ENCODE results near the gene EEF1G. TPM values are rescaled to one million over a fixed set of nuclear protein-coding genes. Genes with fewer than 3 reads are reported as not detected.
A peak's percentile ranks its signal among the peaks of the same experiment; 100 is the strongest.

EEF1G gene
- total and polyA plus RNA-seq, 2 of the 13 experiments (the other 11 are each of a cell fraction or from before 2014, with no cell fraction given): 1,787 to 2,144 TPM

- no peak; the same call in 2 of the 3 replicates for TF ChIP-seq MXI1 (IDR thresholded peaks at IDR 0.05; ENCODE audit: borderline replicate concordance, low read depth, low read length)
- TF ChIP-seq TEF (CRISPR knock-in tag; IDR thresholded peaks at IDR 0.05): no peak
- TF ChIP-seq ELF4 (CRISPR knock-in tag; IDR thresholded peaks at IDR 0.05; ENCODE audit: borderline replicate concordance): no peak
- TF ChIP-seq, protein P1, sequence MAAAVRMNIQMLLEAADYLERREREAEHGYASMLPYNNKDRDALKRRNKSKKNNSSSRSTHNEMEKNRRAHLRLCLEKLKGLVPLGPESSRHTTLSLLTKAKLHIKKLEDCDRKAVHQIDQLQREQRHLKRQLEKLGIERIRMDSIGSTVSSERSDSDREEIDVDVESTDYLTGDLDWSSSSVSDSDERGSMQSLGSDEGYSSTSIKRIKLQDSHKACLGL (CRISPR knock-in tag; IDR thresholded peaks at IDR 0.05): no peak
- TF ChIP-seq NFE2L2 (IDR thresholded peaks at IDR 0.05; ENCODE audit: low read length): no peak
- TF ChIP-seq MTF1 (CRISPR knock-in tag; IDR thresholded peaks at IDR 0.05): no peak
- peak; percentile 29; the same call in 1 of the 2 replicates for TF ChIP-seq SOX13 (IDR thresholded peaks at IDR 0.05)
- TF ChIP-seq SOX13 (CRISPR knock-in tag; conservative IDR thresholded peaks at IDR 0.05 in 1 of 2, IDR thresholded peaks at IDR 0.05 in 1 of 2): peak in 1 of 2 experiments; percentile 82; a peak in 2 of 4 replicates
- TF ChIP-seq XRCC5 (optimal IDR thresholded peaks at IDR 0.05; ENCODE audit: low read length): peak; percentile 37
- peak; percentile 46; the same call in 1 of the 2 replicates for TF ChIP-seq ISL2 (CRISPR knock-in tag; IDR thresholded peaks at IDR 0.05)
- TF ChIP-seq POLR2G (IDR thresholded peaks at IDR 0.05; ENCODE audit: low read depth, low read length): no peak
- no peak for TF ChIP-seq ZNF180 (CRISPR knock-in tag; IDR thresholded peaks at IDR 0.05; ENCODE audit: borderline replicate concordance, low read depth)
- no peak for TF ChIP-seq ATF7-NPFF (CRISPR knock-in tag; IDR thresholded peaks at IDR 0.05; ENCODE audit: low read depth)
- TF ChIP-seq ZNF329 (CRISPR knock-in tag; IDR thresholded peaks at IDR 0.05; ENCODE audit: low read depth): no peak
- no peak for TF ChIP-seq RELA (CRISPR knock-in tag; IDR thresholded peaks at IDR 0.05)
- peak; percentile 89 for TF ChIP-seq GATAD2A (CRISPR knock-in tag; IDR thresholded peaks at IDR 0.05)
- TF ChIP-seq TP53 (CRISPR knock-in tag; conservative IDR thresholded peaks at IDR 0.05): no peak
- TF ChIP-seq ATF6 (CRISPR knock-in tag; conservative IDR thresholded peaks at IDR 0.05): no peak
- no peak for TF ChIP-seq ZBTB38 (CRISPR knock-in tag; IDR thresholded peaks at IDR 0.05)
- TF ChIP-seq ZNF709 (CRISPR knock-in tag; IDR thresholded peaks at IDR 0.05): no peak
- no peak for TF ChIP-seq ARNTL (CRISPR knock-in tag; IDR thresholded peaks at IDR 0.05)
- TF ChIP-seq, protein P2, sequence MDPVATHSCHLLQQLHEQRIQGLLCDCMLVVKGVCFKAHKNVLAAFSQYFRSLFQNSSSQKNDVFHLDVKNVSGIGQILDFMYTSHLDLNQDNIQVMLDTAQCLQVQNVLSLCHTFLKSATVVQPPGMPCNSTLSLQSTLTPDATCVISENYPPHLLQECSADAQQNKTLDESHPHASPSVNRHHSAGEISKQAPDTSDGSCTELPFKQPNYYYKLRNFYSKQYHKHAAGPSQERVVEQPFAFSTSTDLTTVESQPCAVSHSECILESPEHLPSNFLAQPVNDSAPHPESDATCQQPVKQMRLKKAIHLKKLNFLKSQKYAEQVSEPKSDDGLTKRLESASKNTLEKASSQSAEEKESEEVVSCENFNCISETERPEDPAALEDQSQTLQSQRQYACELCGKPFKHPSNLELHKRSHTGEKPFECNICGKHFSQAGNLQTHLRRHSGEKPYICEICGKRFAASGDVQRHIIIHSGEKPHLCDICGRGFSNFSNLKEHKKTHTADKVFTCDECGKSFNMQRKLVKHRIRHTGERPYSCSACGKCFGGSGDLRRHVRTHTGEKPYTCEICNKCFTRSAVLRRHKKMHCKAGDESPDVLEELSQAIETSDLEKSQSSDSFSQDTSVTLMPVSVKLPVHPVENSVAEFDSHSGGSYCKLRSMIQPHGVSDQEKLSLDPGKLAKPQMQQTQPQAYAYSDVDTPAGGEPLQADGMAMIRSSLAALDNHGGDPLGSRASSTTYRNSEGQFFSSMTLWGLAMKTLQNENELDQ (CRISPR knock-in tag; IDR thresholded peaks at IDR 0.05; ENCODE audit: borderline replicate concordance): no peak
- TF ChIP-seq ZNF605 (CRISPR knock-in tag; IDR thresholded peaks at IDR 0.05): peak; percentile 11; the same call in 1 of the 2 replicates
- TF ChIP-seq ARNT2 (CRISPR knock-in tag; IDR thresholded peaks at IDR 0.05; ENCODE audit: low read depth): no peak
- TF ChIP-seq TARDBP (CRISPR knock-in tag; IDR thresholded peaks at IDR 0.05): peak; percentile 82
- TF ChIP-seq KDM1A (CRISPR knock-in tag; IDR thresholded peaks at IDR 0.05): no peak
- no peak for TF ChIP-seq ZBTB21 (CRISPR knock-in tag; IDR thresholded peaks at IDR 0.05)
Measured at GRCh38 chr11:62548545-62549335, 25.0 kb downstream of the EEF1G start (continued).

All from HepG2 (cell line).